DND-41 (cell line): Measurements from ENCODE around the gene TTPAL.
A peak's percentile ranks its signal among the peaks of the same experiment; 100 is the strongest.

Experiments
- ATAC-seq: fragments of 200-7000 bp; cut with Tn5 transposase; 3 replicates; pipeline ENCODE4 v1.9.1; 2021; ENCODE audit warnings: low read depth; ENCODE audit not compliant: insufficient read depth
- DNase-seq: peaks from one replicate; pipeline ENCODE4 v3.0.0-alpha.2; 2020
- H2AFZ ChIP-seq: 2 replicates; pipeline ENCODE4 v1.6.0; 2012; ENCODE audit warnings: low read depth, low read length
- H3K27ac ChIP-seq: 2 replicates; pipeline ENCODE4 v1.5.1; 2012; ENCODE audit warnings: low read length, inconsistent platforms
- H3K27me3 ChIP-seq: fragments of 200-600 bp; sonication (generic); 2 replicates; pipeline ENCODE4 v1.6.0; 2012; ENCODE audit warnings: low read length, mild to moderate bottlenecking, inconsistent platforms; ENCODE audit not compliant: insufficient read depth, poor library complexity
- H3K36me3 ChIP-seq: 2 replicates; pipeline ENCODE4 v1.5.1; 2012; ENCODE audit warnings: low read length, inconsistent platforms; ENCODE audit not compliant: insufficient read depth
- H3K4me1 ChIP-seq: 2 replicates; pipeline ENCODE4 v1.5.1; 2012; ENCODE audit warnings: mild to moderate bottlenecking, low read length; ENCODE audit not compliant: insufficient read depth
- H3K4me2 ChIP-seq: 2 replicates; pipeline ENCODE4 v1.6.0; 2012; ENCODE audit warnings: mild to moderate bottlenecking, moderate library complexity, low read length, inconsistent platforms; ENCODE audit not compliant: insufficient read depth
- H3K4me3 ChIP-seq, 2 experiments: fragments of 200-600 bp in 1 of 2; shearing (Covaris generic) in 1 of 2; 2 replicates each; pipeline ENCODE4 v1.5.1; 2012 to 2016; ENCODE audit warnings: inconsistent platforms in 2 of 2, low read length in 2 of 2, mild to moderate bottlenecking in 2 of 2, low read depth in 1 of 2, moderate library complexity in 1 of 2
- H3K79me2 ChIP-seq: 2 replicates; pipeline ENCODE4 v1.6.0; 2012; ENCODE audit warnings: low read length, inconsistent platforms; ENCODE audit not compliant: insufficient read depth
- H3K9ac ChIP-seq: 2 replicates; pipeline ENCODE4 v1.6.0; 2012; ENCODE audit warnings: low read depth, mild to moderate bottlenecking, inconsistent platforms, low read length, moderate library complexity
- H3K9me3 ChIP-seq: 2 replicates; pipeline ENCODE4 v1.5.1; 2012; ENCODE audit warnings: low read length, moderate library complexity, mild to moderate bottlenecking, inconsistent platforms; ENCODE audit not compliant: insufficient read depth, severe bottlenecking
- H4K20me1 ChIP-seq: 2 replicates; pipeline ENCODE4 v1.6.0; 2012; ENCODE audit warnings: low read length; ENCODE audit not compliant: insufficient read depth
- CTCF ChIP-seq: IDR thresholded peaks from 2 replicates; pipeline ENCODE4 v1.5.1; 2012; ENCODE audit warnings: borderline replicate concordance, low read length, moderate library complexity, mild to moderate bottlenecking; ENCODE audit not compliant: poor library complexity, severe bottlenecking; ENCODE audit errors: extremely low read depth
- EZH2 ChIP-seq: IDR thresholded peaks from 3 replicates; pipeline ENCODE4 v1.6.1; 2012; ENCODE audit warnings: borderline replicate concordance, low read depth, mild to moderate bottlenecking, moderate library complexity, low read length, inconsistent platforms; ENCODE audit not compliant: severe bottlenecking

TTPAL gene

GRCh38 chr20:44447827-44448419 lies 27.8 kb upstream of the TTPAL start:
- no peaks in the 10 kb centered on the region for H3K36me3 ChIP-seq
- no peaks in the 10 kb centered on the region for H3K79me2 ChIP-seq
- no peak overlapping the region for H3K4me2 ChIP-seq
- H3K9me3 ChIP-seq, result no peaks in the 10 kb centered on the region
- no peak overlapping the region for H3K9ac ChIP-seq
- DNase-seq, result no peak
- no peaks in the 10 kb centered on the region for H3K4me1 ChIP-seq
- TF ChIP-seq CTCF (no peak), EZH2 (no peak)
- H2AFZ ChIP-seq, result no peak overlapping the region
- H3K4me3 ChIP-seq, result no peak overlapping the region
- no peak for ATAC-seq
- no peak overlapping the region for H3K27ac ChIP-seq
- peaks cover 21% of the 10 kb centered on the region for H3K27me3 ChIP-seq
- H4K20me1 ChIP-seq, result no peaks in the 10 kb centered on the region

GRCh38 chr20:44448753-44449546 lies 26.7 kb upstream of the TTPAL start:
- DNase-seq (peak; percentile 26), ATAC-seq (no peak)
- no peak overlapping the region for H3K27ac ChIP-seq

GRCh38 chr20:44449864-44450263 lies 25.8 kb upstream of the TTPAL start:
- H3K9me3 ChIP-seq, result no peaks in the 10 kb centered on the region
- H3K4me1 ChIP-seq, result no peaks in the 10 kb centered on the region
- H3K9ac ChIP-seq, result no peak overlapping the region
- H3K4me2 ChIP-seq, result no peak overlapping the region
- no peaks in the 10 kb centered on the region for H4K20me1 ChIP-seq
- no peak overlapping the region for H3K27ac ChIP-seq
- H3K79me2 ChIP-seq, result no peaks in the 10 kb centered on the region
- TF ChIP-seq EZH2 (no peak), CTCF (no peak)
- DNase-seq, result no peak
- no peak overlapping the region for H2AFZ ChIP-seq
- no peak overlapping the region for H3K4me3 ChIP-seq
- no peak for ATAC-seq
- peaks cover 21% of the 10 kb centered on the region for H3K27me3 ChIP-seq
- H3K36me3 ChIP-seq, result no peaks in the 10 kb centered on the region

More at GRCh38 chr20:44448753-44449546, 26.7 kb upstream of the TTPAL start:
- Histone ChIP-seq H2AFZ (no peak overlapping the region), H3K4me2 (no peak overlapping the region), H4K20me1 (no peaks in the 10 kb centered on the region), H3K4me3 (no peak overlapping the region), H3K4me1 (no peaks in the 10 kb centered on the region), H3K9ac (no peak overlapping the region), H3K9me3 (no peaks in the 10 kb centered on the region), H3K27me3 (peaks cover 21% of the 10 kb centered on the region), H3K79me2 (no peaks in the 10 kb centered on the region), H3K36me3 (no peaks in the 10 kb centered on the region)
- TF ChIP-seq EZH2, result no peak
- peak; percentile 59 for TF ChIP-seq CTCF
